ENCODE data around the gene SLC1A3.

- TF ChIP-seq, protein P1, sequence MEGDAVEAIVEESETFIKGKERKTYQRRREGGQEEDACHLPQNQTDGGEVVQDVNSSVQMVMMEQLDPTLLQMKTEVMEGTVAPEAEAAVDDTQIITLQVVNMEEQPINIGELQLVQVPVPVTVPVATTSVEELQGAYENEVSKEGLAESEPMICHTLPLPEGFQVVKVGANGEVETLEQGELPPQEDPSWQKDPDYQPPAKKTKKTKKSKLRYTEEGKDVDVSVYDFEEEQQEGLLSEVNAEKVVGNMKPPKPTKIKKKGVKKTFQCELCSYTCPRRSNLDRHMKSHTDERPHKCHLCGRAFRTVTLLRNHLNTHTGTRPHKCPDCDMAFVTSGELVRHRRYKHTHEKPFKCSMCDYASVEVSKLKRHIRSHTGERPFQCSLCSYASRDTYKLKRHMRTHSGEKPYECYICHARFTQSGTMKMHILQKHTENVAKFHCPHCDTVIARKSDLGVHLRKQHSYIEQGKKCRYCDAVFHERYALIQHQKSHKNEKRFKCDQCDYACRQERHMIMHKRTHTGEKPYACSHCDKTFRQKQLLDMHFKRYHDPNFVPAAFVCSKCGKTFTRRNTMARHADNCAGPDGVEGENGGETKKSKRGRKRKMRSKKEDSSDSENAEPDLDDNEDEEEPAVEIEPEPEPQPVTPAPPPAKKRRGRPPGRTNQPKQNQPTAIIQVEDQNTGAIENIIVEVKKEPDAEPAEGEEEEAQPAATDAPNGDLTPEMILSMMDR (IDR thresholded peaks at IDR 0.05) = no peak
- no peak for TF ChIP-seq POLR2A (IDR thresholded peaks at IDR 0.05)
These were observed 73.0 kb downstream of the SLC1A3 start for GRCh38 chr5:36679221-36679989.

All from thyroid gland (tissue), 4 donors.